Measurements from ENCODE around the gene FASTK. TPM values are rescaled to one million over a fixed set of nuclear protein-coding genes. Genes with fewer than 3 reads are reported as not detected.

FASTK gene
- total RNA-seq, 1 donor from 2014 or later: 82.4 TPM

DNA sequence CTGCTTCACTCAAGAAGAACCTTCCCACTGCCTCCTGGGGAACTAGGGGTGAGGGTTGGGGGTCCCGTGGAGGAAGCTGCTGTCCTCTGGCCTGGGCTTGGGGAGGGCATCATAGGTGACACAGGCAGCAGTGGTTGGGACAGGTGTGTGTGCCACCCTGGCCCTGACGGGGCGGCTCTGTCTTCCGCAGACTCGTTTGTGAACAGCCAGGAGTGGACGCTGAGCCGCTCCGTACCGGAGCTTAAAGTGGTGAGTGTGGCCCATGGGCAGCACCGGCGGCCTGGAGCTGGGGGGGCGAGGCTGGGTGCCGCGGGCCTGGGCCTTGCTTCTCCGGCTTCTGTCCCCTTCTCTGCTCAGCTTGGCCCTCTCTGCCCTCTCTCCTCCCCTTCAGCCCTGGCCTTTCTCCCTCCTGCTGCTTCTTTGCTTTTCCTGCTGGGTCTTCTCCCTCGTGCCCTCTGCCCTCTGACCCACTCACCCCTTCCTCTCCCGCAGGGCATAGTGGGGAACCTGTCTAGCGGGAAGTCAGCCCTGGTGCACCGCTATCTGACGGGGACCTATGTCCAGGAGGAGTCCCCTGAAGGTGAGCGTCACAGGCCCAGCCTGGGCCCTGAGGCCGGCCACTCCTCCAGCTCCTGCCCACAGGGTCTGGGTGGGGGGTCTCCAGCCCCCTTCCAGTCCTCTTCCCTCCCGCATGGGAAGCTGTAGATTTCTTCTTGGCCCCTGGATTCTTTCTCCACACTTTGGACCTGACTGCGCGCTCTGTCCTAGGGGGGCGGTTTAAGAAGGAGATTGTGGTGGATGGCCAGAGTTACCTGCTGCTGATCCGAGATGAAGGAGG is 36.2 kb upstream of the FASTK start:
- H3K27ac Mint-ChIP-seq (ENCODE audit: unreplicated experiment): no peak overlapping the region
- TF ChIP-seq, protein P1, sequence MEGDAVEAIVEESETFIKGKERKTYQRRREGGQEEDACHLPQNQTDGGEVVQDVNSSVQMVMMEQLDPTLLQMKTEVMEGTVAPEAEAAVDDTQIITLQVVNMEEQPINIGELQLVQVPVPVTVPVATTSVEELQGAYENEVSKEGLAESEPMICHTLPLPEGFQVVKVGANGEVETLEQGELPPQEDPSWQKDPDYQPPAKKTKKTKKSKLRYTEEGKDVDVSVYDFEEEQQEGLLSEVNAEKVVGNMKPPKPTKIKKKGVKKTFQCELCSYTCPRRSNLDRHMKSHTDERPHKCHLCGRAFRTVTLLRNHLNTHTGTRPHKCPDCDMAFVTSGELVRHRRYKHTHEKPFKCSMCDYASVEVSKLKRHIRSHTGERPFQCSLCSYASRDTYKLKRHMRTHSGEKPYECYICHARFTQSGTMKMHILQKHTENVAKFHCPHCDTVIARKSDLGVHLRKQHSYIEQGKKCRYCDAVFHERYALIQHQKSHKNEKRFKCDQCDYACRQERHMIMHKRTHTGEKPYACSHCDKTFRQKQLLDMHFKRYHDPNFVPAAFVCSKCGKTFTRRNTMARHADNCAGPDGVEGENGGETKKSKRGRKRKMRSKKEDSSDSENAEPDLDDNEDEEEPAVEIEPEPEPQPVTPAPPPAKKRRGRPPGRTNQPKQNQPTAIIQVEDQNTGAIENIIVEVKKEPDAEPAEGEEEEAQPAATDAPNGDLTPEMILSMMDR (conservative IDR thresholded peaks at IDR 0.05): no peak
- H3K4me3 Mint-ChIP-seq: no peak overlapping the region
- DNase-seq (ENCODE audit: low read depth, low spot score): no peak
- H3K36me3 Mint-ChIP-seq (ENCODE audit: low read depth): no peaks in the 10 kb centered on the region
- H3K27me3 Mint-ChIP-seq (ENCODE audit: low read depth): peaks cover 19% of the 10 kb centered on the region
- peaks cover 18% of the 10 kb centered on the region for H3K4me1 Mint-ChIP-seq
- no peaks in the 10 kb centered on the region for H3K9me3 Mint-ChIP-seq

DNA sequence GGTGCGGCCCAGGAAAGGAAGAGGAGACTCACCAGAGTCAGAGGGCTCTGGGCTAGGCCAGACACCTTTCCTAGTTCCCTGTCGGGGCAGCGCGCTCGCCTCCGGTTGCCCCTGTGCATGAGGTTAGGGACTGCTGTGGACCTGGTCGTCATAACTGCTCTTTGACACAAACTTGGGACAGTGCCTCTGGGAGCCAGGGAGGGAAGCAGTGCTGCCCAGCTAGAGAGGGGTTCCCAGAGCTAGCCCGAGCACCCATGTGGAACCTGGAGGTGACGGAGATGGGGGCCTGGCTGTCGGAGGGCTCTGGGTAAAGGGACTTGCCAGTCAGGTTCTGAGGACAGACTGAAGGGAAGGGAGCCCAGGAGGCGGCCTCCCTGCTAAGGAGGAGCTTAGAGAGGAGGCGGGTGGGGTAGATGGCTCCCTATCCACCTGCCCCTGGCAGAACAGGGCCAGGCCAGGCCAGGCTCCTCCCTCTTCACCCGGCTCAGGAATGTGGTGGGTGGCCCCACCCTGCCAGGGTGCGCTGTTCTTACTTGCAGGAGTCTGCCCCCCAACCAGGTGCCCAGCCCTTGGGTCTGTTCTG is 35.3 kb upstream of the FASTK start:
- no peaks in the 10 kb centered on the region for H3K9me3 Mint-ChIP-seq
- TF ChIP-seq, protein P1 (conservative IDR thresholded peaks at IDR 0.05): no peak
- no peaks in the 10 kb centered on the region for H3K36me3 Mint-ChIP-seq (ENCODE audit: low read depth)
- no peak overlapping the region for H3K27ac Mint-ChIP-seq (ENCODE audit: unreplicated experiment)
- H3K27me3 Mint-ChIP-seq (ENCODE audit: low read depth): peaks cover 19% of the 10 kb centered on the region
- peaks cover 14% of the 10 kb centered on the region for H3K4me1 Mint-ChIP-seq
- H3K4me3 Mint-ChIP-seq: peak overlapping the region; percentile 74
- DNase-seq (ENCODE audit: low read depth, low spot score): no peak

DNA sequence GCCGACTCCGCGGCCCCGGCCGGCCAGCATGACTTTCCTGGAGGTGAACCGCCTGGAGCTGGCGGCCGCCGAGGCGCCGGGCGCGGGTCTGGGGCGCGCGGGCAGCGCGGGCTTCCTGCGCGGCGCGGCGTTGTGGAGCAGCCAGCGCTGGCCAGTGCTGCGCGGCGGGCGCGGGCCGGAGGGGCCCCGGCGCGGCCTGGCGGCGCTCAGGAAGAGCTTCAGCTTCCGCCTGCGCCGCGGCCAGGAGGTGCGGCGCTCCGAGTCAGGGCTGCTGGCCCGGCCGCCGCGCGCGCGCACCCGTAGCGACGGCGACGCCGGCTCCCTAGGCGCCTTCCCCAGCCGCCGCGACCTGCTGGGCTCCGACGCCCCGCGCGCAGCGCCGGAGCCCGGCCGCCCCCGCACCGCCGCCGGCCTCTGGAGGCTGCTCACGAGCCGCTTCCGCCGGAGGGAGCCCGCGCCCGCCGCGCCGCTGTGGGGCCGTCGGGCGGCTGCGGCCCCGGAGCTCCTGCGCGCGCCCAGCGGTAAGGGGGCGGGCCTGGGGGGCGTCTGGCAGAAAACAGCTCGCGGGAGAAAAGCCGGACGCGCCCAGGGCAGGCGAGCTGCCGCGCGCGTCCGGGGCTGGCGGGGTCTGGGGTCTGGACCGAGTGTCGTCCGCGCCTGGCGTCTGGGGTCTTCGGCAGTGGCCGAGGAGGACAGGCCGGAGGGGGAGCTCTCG is 34.7 kb upstream of the FASTK start:
- H3K4me3 Mint-ChIP-seq: peak overlapping the region; percentile 74
- peaks cover 19% of the 10 kb centered on the region for H3K27me3 Mint-ChIP-seq (ENCODE audit: low read depth)
- H3K36me3 Mint-ChIP-seq (ENCODE audit: low read depth): no peaks in the 10 kb centered on the region
- TF ChIP-seq, protein P1 (conservative IDR thresholded peaks at IDR 0.05): no peak
- no peaks in the 10 kb centered on the region for H3K9me3 Mint-ChIP-seq
- H3K27ac Mint-ChIP-seq (ENCODE audit: unreplicated experiment): no peak overlapping the region
- no peak for DNase-seq (ENCODE audit: low read depth, low spot score)
- peaks cover 19% of the 10 kb centered on the region for H3K4me1 Mint-ChIP-seq

DNA sequence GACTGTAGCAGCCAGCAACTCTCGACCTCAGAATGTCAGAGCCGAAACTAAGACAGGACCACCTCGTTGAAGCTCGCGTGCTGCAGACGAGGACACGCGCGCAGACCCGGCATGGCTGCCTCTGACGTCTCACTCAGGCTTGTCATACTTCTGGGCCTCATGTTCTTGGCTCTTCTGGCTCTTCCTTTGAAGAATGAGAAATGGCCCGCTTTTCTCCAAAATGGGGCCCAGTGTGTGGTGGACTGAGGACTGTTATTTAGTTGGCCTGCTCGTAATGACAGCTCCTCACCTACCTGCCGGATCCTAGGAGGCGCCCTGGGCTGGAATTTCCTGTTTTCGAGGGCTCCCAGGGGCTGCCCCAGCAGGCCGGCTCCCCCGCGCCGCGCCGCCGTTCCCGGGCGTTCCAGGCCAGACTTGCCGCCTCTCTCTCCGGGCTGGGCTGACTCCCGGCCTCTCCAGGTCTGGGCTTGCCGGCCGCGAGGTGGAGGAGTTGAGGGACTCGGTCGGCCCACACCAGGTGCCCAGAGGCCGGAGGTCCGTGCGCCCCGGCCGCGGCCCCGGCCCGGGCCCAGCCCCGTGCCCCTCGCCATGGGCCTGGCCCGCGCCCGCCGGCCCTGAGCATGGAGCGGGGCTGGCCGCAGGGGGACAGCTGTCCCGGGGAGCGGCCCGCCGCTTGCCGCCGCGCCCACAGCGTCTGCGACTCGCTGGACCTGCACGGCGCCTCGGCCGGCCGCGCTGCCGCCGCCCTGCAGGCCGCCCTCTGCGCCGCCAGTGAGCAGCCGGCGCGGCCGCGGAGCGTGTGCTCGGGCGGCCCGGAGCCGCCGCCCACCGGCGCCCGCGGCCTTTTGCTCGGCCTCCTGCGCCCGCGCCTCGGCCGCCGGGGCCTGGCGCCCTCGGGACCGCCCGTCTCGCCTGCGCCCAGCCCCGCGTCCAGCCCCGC is 33.8 kb upstream of the FASTK start:
- Mint-ChIP-seq H3K4me3 (peak overlapping the region; percentile 68), H3K4me1 (peaks cover 23% of the 10 kb centered on the region), H3K27ac (ENCODE audit: unreplicated experiment) (no peak overlapping the region), H3K27me3 (ENCODE audit: low read depth) (peaks cover 19% of the 10 kb centered on the region), H3K9me3 (no peaks in the 10 kb centered on the region), H3K36me3 (ENCODE audit: low read depth) (no peaks in the 10 kb centered on the region)
- TF ChIP-seq, protein P1 (conservative IDR thresholded peaks at IDR 0.05): no peak
- no peak for DNase-seq (ENCODE audit: low read depth, low spot score)
